Ascending aorta (tissue), 2 donors: Measurements from ENCODE around the gene PPFIBP2. TPM values are rescaled to one million over a fixed set of nuclear protein-coding genes. Genes with fewer than 3 reads are reported as not detected.

Experiments used
- DNase-seq, 2 donors: peaks; one replicate each; pipeline ENCODE4 v3.0.0-alpha.2; 2019; ENCODE audit warnings: low spot score in 2 of 2
- H3K27ac ChIP-seq, 2 donors: fragments of 200-600 bp; sonication (generic); one replicate each; pipeline ENCODE4 v1.5.1; 2016 to 2017; ENCODE audit warnings: mild to moderate bottlenecking in 1 of 2
- H3K27me3 ChIP-seq: fragments of 200-600 bp; sonication (generic); one replicate; pipeline ENCODE4 v1.5.1; 2017
- H3K36me3 ChIP-seq, 2 donors: fragments of 200-600 bp; sonication (generic); one replicate each; pipeline ENCODE4 v1.5.1; 2016
- H3K4me1 ChIP-seq, 2 donors: fragments of 200-600 bp; sonication (generic); one replicate each; pipeline ENCODE4 v1.5.1; 2016 to 2017; ENCODE audit warnings: mild to moderate bottlenecking in 1 of 2
- H3K4me3 ChIP-seq, 2 donors: fragments of 200-600 bp; sonication (generic); one replicate each; pipeline ENCODE4 v1.5.1; 2016 to 2017; ENCODE audit warnings: mild to moderate bottlenecking in 1 of 2
- H3K9me3 ChIP-seq, 2 donors: fragments of 200-600 bp; sonication (generic); one replicate each; pipeline ENCODE4 v1.5.1; 2016
- CTCF ChIP-seq, 3 experiments: fragments of 200-600 bp in 2 of 3; fragments of 450-650 bp in 1 of 3; sonication (generic) in 2 of 3; IDR thresholded peaks; one replicate each; pipeline ENCODE4 v1.5.1; 2016 to 2019; ENCODE audit warnings: antibody characterized with exemption in 3 of 3, mild to moderate bottlenecking in 1 of 3, moderate library complexity in 1 of 3
- intact Hi-C: fragments of 100-400 bp; cut with DNase I; formaldehyde crosslinking; loops from one replicate; pipeline ENCODE4 v1.15.1; 2023
- total RNA-seq: library from RNA; depleted of rRNA; stranded (reverse); fragments of >200 nt; gene quantifications from one replicate; pipeline ENCODE4 v1.1.0, GENCODE V29; 2016

The PPFIBP2 gene
- total RNA-seq, 1 donor from 2014 or later = 4.2 TPM

GRCh38 chr11:7621090-7621489, 107.3 kb downstream of the PPFIBP2 start:
- no peaks in the 10 kb centered on the region for H3K4me1 ChIP-seq
- no peak for DNase-seq
- intact Hi-C loops = no loop called here
- H3K9me3 ChIP-seq = no peaks in the 10 kb centered on the region
- H3K4me3 ChIP-seq = no peak overlapping the region
- H3K36me3 ChIP-seq = peaks cover 19 to 30% of the 10 kb centered on the region in 2 donors
- H3K27ac ChIP-seq = no peak overlapping the region
- no peak for TF ChIP-seq CTCF (IDR thresholded peaks at IDR 0.05)
- H3K27me3 ChIP-seq = no peaks in the 10 kb centered on the region

DNA sequence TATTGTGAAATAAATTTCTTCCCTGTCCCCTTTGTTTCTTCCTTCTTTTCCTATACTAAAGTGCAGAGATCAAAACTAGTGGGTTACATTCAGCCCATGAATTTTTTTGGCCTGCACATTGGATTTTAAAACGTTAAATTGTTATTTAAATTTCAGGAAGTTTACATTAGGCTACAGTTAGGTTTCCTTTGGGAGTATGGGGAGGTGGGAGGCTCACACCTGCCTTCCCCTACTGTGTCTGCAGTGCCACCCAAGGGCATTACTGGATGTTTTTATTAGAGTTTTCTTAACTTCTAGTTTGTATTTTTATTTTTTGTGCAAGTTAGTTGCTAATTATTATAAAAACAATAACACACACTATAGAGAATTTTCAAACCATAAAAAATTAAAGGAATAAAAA, 107.8 kb downstream of the PPFIBP2 start:
- Histone ChIP-seq H3K4me3 (no peak overlapping the region), H3K4me1 (no peaks in the 10 kb centered on the region), H3K27ac (no peak overlapping the region), H3K36me3 (peaks cover 19 to 30% of the 10 kb centered on the region in 2 donors), H3K27me3 (no peaks in the 10 kb centered on the region), H3K9me3 (no peaks in the 10 kb centered on the region)
- DNase-seq = no peak
- intact Hi-C loops = no loop called here
- no peak for TF ChIP-seq CTCF (IDR thresholded peaks at IDR 0.05)

DNA sequence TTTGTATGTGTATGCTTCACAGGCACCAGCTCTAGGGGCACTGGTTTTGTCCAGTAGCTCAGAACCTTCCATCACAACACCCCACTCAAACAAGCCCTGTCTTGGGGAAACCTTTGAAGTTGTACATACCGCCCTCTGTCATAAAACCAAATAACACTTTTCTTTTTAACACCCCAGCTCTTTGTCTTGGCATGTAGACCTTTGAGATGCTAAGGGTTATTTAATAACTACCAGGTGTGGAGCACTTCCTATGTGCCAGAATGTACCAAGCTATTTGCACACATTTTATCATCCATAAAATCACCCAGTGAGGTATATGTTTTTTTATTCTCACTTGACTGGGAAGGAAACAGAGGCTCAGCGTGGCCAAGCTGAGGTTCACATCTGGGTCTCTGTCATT, 108.9 kb downstream of the PPFIBP2 start:
- TF ChIP-seq CTCF (IDR thresholded peaks at IDR 0.05) = no peak
- H3K4me1 ChIP-seq = no peaks in the 10 kb centered on the region

DNA sequence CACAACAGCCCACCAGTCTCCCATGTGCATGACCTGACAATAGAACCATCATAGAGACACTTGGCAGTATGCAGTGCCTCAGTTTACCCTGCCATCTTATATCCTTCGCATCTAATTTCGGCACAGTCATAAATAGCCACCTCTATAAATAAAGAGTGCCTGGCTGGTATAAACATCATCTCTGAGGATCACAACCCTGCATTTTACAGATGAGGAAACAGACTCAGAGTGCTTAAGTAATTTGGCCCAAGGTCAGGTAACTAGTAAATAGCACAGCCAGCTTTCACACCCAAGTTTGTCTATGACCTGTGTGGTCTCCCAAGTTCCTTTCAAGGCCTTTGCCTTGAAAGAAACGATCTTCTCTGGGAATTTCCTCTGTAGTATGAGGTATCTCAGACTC, 114.9 kb downstream of the PPFIBP2 start:
- H3K36me3 ChIP-seq = peaks cover 40 to 66% of the 10 kb centered on the region in 2 donors
- no peak for TF ChIP-seq CTCF (IDR thresholded peaks at IDR 0.05)
- no peak for DNase-seq
- H3K4me1 ChIP-seq = no peaks in the 10 kb centered on the region
- intact Hi-C loops = no loop called here
- H3K9me3 ChIP-seq = no peaks in the 10 kb centered on the region
- no peaks in the 10 kb centered on the region for H3K27me3 ChIP-seq
- H3K27ac ChIP-seq = no peak overlapping the region
- no peak overlapping the region for H3K4me3 ChIP-seq

More for the DNA sequence above, 108.9 kb downstream of the PPFIBP2 start:
- Histone ChIP-seq H3K36me3 (peaks cover 13 to 32% of the 10 kb centered on the region in 2 donors), H3K4me3 (no peak overlapping the region), H3K9me3 (no peaks in the 10 kb centered on the region), H3K27ac (no peak overlapping the region), H3K27me3 (no peaks in the 10 kb centered on the region)
- DNase-seq = no peak
- intact Hi-C loops = no loop called here

DNA sequence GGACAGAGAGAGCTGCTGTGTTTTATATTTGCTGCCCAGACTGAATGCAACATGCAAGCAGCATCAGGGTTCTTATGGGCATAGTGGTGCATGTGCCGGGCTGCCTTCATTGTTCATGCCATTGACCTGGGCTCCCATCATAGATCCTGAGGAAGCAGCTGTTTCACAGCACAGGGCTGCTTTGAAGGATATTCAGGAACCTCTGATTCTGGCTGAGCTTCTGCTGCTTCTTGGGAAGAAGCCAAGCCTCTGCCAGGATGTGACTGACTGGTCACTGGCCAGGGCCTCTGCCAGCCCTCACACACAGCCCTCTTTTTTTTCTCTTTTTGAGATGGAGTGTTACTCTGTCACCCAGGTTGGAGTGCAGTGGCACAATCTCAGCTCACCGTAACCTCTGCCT, 116.2 kb downstream of the PPFIBP2 start:
- H3K27me3 ChIP-seq = no peaks in the 10 kb centered on the region
- H3K4me3 ChIP-seq = no peak overlapping the region
- no peaks in the 10 kb centered on the region for H3K9me3 ChIP-seq
- H3K36me3 ChIP-seq = peaks cover 49 to 76% of the 10 kb centered on the region in 2 donors
- no peak for DNase-seq
- H3K27ac ChIP-seq = no peak overlapping the region
- no peak for TF ChIP-seq CTCF (IDR thresholded peaks at IDR 0.05)
- intact Hi-C loops = no loop called here
- no peaks in the 10 kb centered on the region for H3K4me1 ChIP-seq

- H3K27me3 ChIP-seq = no peaks in the 10 kb centered on the region
- H3K4me1 ChIP-seq = peaks cover 0 to 4% of the 10 kb centered on the region in 2 donors
- DNase-seq = no peak
- intact Hi-C loops = no loop called here
- H3K36me3 ChIP-seq = peaks cover 45 to 82% of the 10 kb centered on the region in 2 donors
- TF ChIP-seq CTCF (IDR thresholded peaks at IDR 0.05) = no peak
- no peaks in the 10 kb centered on the region for H3K9me3 ChIP-seq
- no peak overlapping the region for H3K4me3 ChIP-seq
- no peak overlapping the region for H3K27ac ChIP-seq
Measured at GRCh38 chr11:7632211-7632610, 118.4 kb downstream of the PPFIBP2 start.
